Measurements from ENCODE around the gene SHISA8. TPM values are rescaled to one million over a fixed set of nuclear protein-coding genes. Genes with fewer than 3 reads are reported as not detected.
"Not testable (repeated sequence)": the region's sequence is repeated elsewhere in the genome, so short reads cannot be mapped to it uniquely, and the experiment has no call there.

Gene SHISA8
- total RNA-seq, 1 experiment from 2014 or later = 2.4 TPM

DNA sequence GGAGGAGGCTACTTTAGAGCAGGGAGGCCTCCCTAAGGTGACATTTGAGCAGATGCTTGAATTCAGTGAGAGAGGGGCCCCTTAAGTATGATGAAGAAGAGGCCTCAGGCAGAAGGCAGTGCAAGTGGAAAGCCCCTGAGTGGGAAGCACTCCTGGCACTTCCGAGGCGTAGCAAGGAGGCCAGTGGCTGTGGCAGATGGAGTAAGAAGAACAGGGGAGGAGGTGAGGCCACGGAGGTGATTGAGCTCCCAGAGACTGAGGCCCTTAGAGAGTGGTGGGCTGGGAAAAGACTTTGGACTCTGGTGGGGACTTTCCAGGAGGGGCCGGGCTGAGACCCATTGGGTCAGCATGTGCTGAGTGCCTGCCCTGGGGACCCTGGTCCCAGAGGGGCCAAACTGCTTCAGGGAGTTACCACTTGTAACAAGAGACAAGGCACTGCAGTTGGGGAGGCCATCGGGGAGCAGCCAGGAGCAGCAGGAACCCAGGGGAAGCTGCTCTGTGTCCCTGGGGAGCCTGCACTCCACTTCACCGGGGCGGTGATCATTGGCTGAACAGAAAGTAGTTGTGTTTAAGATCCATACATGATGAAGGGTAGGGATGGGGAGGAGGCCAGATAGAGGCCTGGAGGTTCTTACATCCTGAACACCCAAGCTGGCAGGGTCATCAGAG is 34.6 kb upstream of the SHISA8 start:
- TF ChIP-seq, protein P1, sequence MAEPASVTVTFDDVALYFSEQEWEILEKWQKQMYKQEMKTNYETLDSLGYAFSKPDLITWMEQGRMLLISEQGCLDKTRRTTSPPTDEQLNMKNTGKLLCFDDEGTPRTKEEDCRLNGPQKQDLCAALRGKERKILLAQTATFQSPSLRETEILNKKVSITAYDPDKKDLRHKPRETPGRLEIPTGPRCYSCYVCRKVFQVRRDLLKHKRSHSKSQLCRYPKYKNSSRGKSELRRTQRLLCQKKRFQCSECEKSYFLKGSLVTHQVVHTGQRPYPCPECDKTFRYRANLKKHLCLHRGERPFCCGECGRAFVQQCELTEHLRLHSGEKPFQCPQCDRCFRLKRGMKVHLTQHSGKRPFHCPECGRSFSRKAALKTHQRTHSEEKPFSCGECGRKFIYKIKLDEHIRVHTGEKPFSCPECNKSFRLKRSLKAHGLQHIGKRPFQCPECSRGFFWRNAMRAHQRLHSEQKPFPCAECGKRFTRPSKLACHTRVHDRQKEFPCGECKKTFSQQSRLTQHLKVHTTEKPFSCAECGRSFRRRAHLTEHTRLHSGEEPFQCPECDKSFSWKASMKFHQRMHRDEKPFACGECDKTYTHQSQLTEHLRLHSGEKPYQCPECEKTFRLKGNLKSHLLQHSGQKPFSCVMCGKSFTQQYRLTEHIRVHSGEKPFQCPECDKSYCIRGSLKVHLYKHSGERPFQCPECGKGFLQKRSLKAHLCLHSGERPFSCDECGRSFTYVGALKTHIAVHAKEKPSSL (CRISPR knock-in tag; conservative IDR thresholded peaks at IDR 0.05) = no peak
- TF ChIP-seq CBFB (CRISPR knock-in tag; IDR thresholded peaks at IDR 0.05; ENCODE audit: low read depth) = no peak
- TF ChIP-seq ZNF263 (CRISPR knock-in tag; IDR thresholded peaks at IDR 0.05; ENCODE audit: low read depth) = no peak
- TF ChIP-seq ZNF121 (CRISPR knock-in tag; IDR thresholded peaks at IDR 0.05) = no peak
- TF ChIP-seq, protein P2, sequence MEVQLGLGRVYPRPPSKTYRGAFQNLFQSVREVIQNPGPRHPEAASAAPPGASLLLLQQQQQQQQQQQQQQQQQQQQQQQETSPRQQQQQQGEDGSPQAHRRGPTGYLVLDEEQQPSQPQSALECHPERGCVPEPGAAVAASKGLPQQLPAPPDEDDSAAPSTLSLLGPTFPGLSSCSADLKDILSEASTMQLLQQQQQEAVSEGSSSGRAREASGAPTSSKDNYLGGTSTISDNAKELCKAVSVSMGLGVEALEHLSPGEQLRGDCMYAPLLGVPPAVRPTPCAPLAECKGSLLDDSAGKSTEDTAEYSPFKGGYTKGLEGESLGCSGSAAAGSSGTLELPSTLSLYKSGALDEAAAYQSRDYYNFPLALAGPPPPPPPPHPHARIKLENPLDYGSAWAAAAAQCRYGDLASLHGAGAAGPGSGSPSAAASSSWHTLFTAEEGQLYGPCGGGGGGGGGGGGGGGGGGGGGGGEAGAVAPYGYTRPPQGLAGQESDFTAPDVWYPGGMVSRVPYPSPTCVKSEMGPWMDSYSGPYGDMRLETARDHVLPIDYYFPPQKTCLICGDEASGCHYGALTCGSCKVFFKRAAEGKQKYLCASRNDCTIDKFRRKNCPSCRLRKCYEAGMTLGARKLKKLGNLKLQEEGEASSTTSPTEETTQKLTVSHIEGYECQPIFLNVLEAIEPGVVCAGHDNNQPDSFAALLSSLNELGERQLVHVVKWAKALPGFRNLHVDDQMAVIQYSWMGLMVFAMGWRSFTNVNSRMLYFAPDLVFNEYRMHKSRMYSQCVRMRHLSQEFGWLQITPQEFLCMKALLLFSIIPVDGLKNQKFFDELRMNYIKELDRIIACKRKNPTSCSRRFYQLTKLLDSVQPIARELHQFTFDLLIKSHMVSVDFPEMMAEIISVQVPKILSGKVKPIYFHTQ (CRISPR knock-in tag; IDR thresholded peaks at IDR 0.05) = no peak
- TF ChIP-seq, protein P3, sequence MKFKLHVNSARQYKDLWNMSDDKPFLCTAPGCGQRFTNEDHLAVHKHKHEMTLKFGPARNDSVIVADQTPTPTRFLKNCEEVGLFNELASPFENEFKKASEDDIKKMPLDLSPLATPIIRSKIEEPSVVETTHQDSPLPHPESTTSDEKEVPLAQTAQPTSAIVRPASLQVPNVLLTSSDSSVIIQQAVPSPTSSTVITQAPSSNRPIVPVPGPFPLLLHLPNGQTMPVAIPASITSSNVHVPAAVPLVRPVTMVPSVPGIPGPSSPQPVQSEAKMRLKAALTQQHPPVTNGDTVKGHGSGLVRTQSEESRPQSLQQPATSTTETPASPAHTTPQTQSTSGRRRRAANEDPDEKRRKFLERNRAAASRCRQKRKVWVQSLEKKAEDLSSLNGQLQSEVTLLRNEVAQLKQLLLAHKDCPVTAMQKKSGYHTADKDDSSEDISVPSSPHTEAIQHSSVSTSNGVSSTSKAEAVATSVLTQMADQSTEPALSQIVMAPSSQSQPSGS (CRISPR knock-in tag; IDR thresholded peaks at IDR 0.05; ENCODE audit: borderline replicate concordance, low read depth) = no peak
- TF ChIP-seq ZNF232 (CRISPR knock-in tag; IDR thresholded peaks at IDR 0.05) = no peak
- TF ChIP-seq FOXK1 (CRISPR knock-in tag; IDR thresholded peaks at IDR 0.05) = no peak
- no peak for TF ChIP-seq TP53 (CRISPR knock-in tag; IDR thresholded peaks at IDR 0.05)
- no peak for TF ChIP-seq GTF2I (CRISPR knock-in tag; conservative IDR thresholded peaks at IDR 0.05)
- TF ChIP-seq ZNF138 (CRISPR knock-in tag; conservative IDR thresholded peaks at IDR 0.05) = no peak
- no peak for TF ChIP-seq SOX15 (CRISPR knock-in tag; IDR thresholded peaks at IDR 0.05)
- TF ChIP-seq ZNF317 (CRISPR knock-in tag; IDR thresholded peaks at IDR 0.05; ENCODE audit: borderline replicate concordance, low read depth) = no peak
- no peak for TF ChIP-seq RELA (CRISPR knock-in tag; IDR thresholded peaks at IDR 0.05; ENCODE audit: borderline replicate concordance)
- TF ChIP-seq NFYB (CRISPR knock-in tag; conservative IDR thresholded peaks at IDR 0.05; ENCODE audit: low read depth) = no peak
- TF ChIP-seq JAZF1 (CRISPR knock-in tag; IDR thresholded peaks at IDR 0.05) = no peak
- no peak for DNase-seq (ENCODE audit: low spot score)
- Mint-ChIP-seq H3K27me3 (ENCODE audit: low read depth) (peaks cover 6% of the 10 kb centered on the region; the same call in 1 of the 2 replicates), H3K4me1 (peaks cover 40% of the 10 kb centered on the region), H3K36me3 (peaks cover 12% of the 10 kb centered on the region), H3K4me3 (no peak overlapping the region), H3K9me3 (no peaks in the 10 kb centered on the region), H3K27ac (no peak overlapping the region)
- no peak for ATAC-seq
- ChIA-PET POLR2A (no interaction called here), CTCF (interaction anchor here (1.5 to 6.6 kb wide), 3 partner anchors 23 to 252 kb away, joined by 3 to 37 read pairs (median 20); partner anchors contain the start of genes CCDC134 and TNFRSF13C)

DNA sequence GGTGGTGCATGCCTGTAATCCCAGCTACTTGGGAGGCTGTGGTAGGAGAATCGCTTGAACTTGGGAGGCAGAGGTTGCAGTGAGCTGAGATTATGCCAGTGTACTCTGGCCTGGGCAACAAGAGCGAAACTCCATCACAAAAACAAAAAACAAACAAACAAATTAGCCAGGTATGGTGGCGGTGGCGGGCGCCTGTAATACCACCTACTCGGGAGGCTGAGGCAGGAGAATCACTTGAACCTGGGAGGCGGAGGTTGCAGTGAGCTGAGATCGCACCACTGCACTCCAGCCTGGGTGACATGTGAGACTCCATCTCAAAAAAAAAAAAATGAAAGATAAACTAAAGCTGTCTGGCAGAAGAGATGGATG is 34.0 kb upstream of the SHISA8 start:
- peaks cover 43% of the 10 kb centered on the region for H3K4me1 Mint-ChIP-seq
- H3K27me3 Mint-ChIP-seq (ENCODE audit: low read depth); H3K9me3 Mint-ChIP-seq; DNase-seq (ENCODE audit: low spot score); H3K4me3 Mint-ChIP-seq; H3K27ac Mint-ChIP-seq; POLR2A ChIA-PET; ATAC-seq: not testable (repeated sequence)
- peaks cover 15% of the 10 kb centered on the region for H3K36me3 Mint-ChIP-seq
- CTCF ChIA-PET = interaction anchor here (1.3 to 6.6 kb wide), 4 partner anchors 9 to 252 kb away, joined by 3 to 37 read pairs (median 12); partner anchors contain the start of genes CCDC134 and TNFRSF13C

Data from WTC11 (cell line).